ENCODE data around the gene MTUS2. TPM values are rescaled to one million over a fixed set of nuclear protein-coding genes. Genes with fewer than 3 reads are reported as not detected.

The MTUS2 gene
- polyA plus RNA-seq, 1 donor from 2014 or later = 4.4 TPM

DNA sequence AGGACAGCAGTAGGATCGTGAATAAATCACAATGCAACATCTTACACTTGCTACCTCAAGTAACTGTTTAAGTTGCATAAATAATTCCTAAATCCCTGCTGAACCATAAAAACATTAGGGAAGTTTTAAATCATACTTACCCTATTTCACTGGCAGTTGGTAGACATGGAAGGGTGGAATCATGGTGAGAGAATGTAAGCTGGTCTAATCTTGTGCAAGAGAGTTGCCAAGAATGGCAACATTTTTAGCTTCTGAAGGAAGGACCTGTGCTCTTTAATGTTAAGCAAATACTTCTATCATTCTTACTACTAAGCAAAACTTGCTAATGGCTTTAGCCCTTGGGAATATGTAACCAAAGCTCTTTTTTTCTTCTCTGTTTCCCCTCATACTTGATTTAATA is 46.8 kb downstream of the MTUS2 start:
- no peak overlapping the region for H3K9ac ChIP-seq (ENCODE audit: low read length)
- H3K9me3 ChIP-seq (ENCODE audit: low read length) = no peaks in the 10 kb centered on the region
- no peak overlapping the region for H3K4me3 ChIP-seq (ENCODE audit: low read length)
- H3F3A ChIP-seq (ENCODE audit: insufficient read depth, low read length, poor library complexity, severe bottlenecking) = no peaks in the 10 kb centered on the region
- H3K27ac ChIP-seq (ENCODE audit: low read length) = no peak overlapping the region
- H3K36me3 ChIP-seq (ENCODE audit: insufficient read depth, low read length) = no peaks in the 10 kb centered on the region
- no peak overlapping the region for H3K4me2 ChIP-seq (ENCODE audit: low read length)
- no peak overlapping the region for H2AFZ ChIP-seq (ENCODE audit: low read depth, low read length)
- TF ChIP-seq TAF1 (IDR thresholded peaks at IDR 0.05; ENCODE audit: low read depth) = no peak
- no peak for TF ChIP-seq POLR2AphosphoS5 (IDR thresholded peaks at IDR 0.05)
- no peak for TF ChIP-seq RAD21 (conservative IDR thresholded peaks at IDR 0.05)
- TF ChIP-seq MXI1 (conservative IDR thresholded peaks at IDR 0.05; ENCODE audit: poor library complexity, severe bottlenecking) = no peak
- TF ChIP-seq EZH2 (IDR thresholded peaks at IDR 0.05; ENCODE audit: borderline replicate concordance, insufficient read depth, low read length, poor library complexity, severe bottlenecking) = no peak
- H3K27me3 ChIP-seq (ENCODE audit: insufficient read depth, low read depth, low read length) = no peaks in the 10 kb centered on the region
- H3K9me2 ChIP-seq (ENCODE audit: insufficient read depth, low read length) = no peaks in the 10 kb centered on the region
- no peaks in the 10 kb centered on the region for H3K79me2 ChIP-seq (replicated peaks; ENCODE audit: insufficient read depth, low read length)
- H4K20me1 ChIP-seq (ENCODE audit: insufficient read depth) = no peaks in the 10 kb centered on the region

DNA sequence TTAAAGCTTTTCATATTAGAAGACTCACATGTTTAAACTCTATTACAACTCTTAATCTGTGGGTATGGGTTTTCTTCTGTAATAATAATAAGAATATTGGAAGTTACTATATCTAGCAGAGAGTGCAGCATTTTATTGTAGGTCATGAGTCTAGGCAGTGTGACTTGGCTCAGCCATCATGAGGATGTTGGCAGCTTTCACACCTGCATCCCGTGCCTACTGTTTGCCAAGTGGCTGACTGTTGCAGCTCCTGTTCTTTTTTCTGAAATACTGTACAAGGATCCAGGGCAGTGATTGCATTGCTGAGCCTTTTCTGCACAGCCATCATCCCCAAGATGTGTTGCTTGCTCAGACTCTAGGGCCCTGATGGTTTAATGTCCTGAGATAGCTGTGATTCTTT is 47.4 kb downstream of the MTUS2 start:
- H3K4me2 ChIP-seq (ENCODE audit: low read length) = no peak overlapping the region
- H3K9me2 ChIP-seq (ENCODE audit: insufficient read depth, low read length) = no peaks in the 10 kb centered on the region
- H4K20me1 ChIP-seq (ENCODE audit: insufficient read depth) = no peaks in the 10 kb centered on the region
- no peaks in the 10 kb centered on the region for H3F3A ChIP-seq (ENCODE audit: insufficient read depth, low read length, poor library complexity, severe bottlenecking)
- H3K79me2 ChIP-seq (replicated peaks; ENCODE audit: insufficient read depth, low read length) = no peaks in the 10 kb centered on the region
- no peak overlapping the region for H3K27ac ChIP-seq (ENCODE audit: low read length)
- TF ChIP-seq EZH2 (IDR thresholded peaks at IDR 0.05; ENCODE audit: borderline replicate concordance, insufficient read depth, low read length, poor library complexity, severe bottlenecking) (no peak), MXI1 (conservative IDR thresholded peaks at IDR 0.05; ENCODE audit: poor library complexity, severe bottlenecking) (no peak), TAF1 (IDR thresholded peaks at IDR 0.05; ENCODE audit: low read depth) (no peak), POLR2AphosphoS5 (IDR thresholded peaks at IDR 0.05) (no peak), EP300 (conservative IDR thresholded peaks at IDR 0.05; ENCODE audit: poor library complexity, severe bottlenecking) (no peak), SMC3 (conservative IDR thresholded peaks at IDR 0.05; ENCODE audit: poor library complexity) (no peak), RAD21 (conservative IDR thresholded peaks at IDR 0.05) (no peak)
- TF ChIP-seq, protein P1, sequence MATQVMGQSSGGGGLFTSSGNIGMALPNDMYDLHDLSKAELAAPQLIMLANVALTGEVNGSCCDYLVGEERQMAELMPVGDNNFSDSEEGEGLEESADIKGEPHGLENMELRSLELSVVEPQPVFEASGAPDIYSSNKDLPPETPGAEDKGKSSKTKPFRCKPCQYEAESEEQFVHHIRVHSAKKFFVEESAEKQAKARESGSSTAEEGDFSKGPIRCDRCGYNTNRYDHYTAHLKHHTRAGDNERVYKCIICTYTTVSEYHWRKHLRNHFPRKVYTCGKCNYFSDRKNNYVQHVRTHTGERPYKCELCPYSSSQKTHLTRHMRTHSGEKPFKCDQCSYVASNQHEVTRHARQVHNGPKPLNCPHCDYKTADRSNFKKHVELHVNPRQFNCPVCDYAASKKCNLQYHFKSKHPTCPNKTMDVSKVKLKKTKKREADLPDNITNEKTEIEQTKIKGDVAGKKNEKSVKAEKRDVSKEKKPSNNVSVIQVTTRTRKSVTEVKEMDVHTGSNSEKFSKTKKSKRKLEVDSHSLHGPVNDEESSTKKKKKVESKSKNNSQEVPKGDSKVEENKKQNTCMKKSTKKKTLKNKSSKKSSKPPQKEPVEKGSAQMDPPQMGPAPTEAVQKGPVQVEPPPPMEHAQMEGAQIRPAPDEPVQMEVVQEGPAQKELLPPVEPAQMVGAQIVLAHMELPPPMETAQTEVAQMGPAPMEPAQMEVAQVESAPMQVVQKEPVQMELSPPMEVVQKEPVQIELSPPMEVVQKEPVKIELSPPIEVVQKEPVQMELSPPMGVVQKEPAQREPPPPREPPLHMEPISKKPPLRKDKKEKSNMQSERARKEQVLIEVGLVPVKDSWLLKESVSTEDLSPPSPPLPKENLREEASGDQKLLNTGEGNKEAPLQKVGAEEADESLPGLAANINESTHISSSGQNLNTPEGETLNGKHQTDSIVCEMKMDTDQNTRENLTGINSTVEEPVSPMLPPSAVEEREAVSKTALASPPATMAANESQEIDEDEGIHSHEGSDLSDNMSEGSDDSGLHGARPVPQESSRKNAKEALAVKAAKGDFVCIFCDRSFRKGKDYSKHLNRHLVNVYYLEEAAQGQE (IDR thresholded peaks at IDR 0.05; ENCODE audit: borderline replicate concordance) = no peak
- TF ChIP-seq, protein P2, sequence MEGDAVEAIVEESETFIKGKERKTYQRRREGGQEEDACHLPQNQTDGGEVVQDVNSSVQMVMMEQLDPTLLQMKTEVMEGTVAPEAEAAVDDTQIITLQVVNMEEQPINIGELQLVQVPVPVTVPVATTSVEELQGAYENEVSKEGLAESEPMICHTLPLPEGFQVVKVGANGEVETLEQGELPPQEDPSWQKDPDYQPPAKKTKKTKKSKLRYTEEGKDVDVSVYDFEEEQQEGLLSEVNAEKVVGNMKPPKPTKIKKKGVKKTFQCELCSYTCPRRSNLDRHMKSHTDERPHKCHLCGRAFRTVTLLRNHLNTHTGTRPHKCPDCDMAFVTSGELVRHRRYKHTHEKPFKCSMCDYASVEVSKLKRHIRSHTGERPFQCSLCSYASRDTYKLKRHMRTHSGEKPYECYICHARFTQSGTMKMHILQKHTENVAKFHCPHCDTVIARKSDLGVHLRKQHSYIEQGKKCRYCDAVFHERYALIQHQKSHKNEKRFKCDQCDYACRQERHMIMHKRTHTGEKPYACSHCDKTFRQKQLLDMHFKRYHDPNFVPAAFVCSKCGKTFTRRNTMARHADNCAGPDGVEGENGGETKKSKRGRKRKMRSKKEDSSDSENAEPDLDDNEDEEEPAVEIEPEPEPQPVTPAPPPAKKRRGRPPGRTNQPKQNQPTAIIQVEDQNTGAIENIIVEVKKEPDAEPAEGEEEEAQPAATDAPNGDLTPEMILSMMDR (IDR thresholded peaks at IDR 0.05; ENCODE audit: poor library complexity, severe bottlenecking) = no peak
- no peak overlapping the region for H2AFZ ChIP-seq (ENCODE audit: low read depth, low read length)
- no peak overlapping the region for H3K9ac ChIP-seq (ENCODE audit: low read length)
- H3K27me3 ChIP-seq (ENCODE audit: insufficient read depth, low read depth, low read length) = no peaks in the 10 kb centered on the region
- no peaks in the 10 kb centered on the region for H3K36me3 ChIP-seq (ENCODE audit: insufficient read depth, low read length)
- no peak overlapping the region for H3K4me3 ChIP-seq (ENCODE audit: low read length)
- H3K9me3 ChIP-seq (ENCODE audit: low read length) = peaks cover 2% of the 10 kb centered on the region

Measured in neural cell (in vitro differentiated cells).